Ovary (tissue), 9 donors: ENCODE measurements around the gene EIF6. TPM values are rescaled to one million over a fixed set of nuclear protein-coding genes. Genes with fewer than 3 reads are reported as not detected.
"Not testable (repeated sequence)": the region's sequence is repeated elsewhere in the genome, so short reads cannot be mapped to it uniquely, and the experiment has no call there.

Experiments used
- DNase-seq, 5 donors: peaks; one replicate each; pipeline ENCODE4 v3.0.0-alpha.2; 2019 to 2020
- H3K27ac ChIP-seq, 2 donors: fragments of 200-600 bp; one replicate each; pipeline versions ENCODE4 v1.5.1 to v1.8.0; 2019 to 2022
- H3K27me3 ChIP-seq: fragments of 200-600 bp; one replicate; pipeline ENCODE4 v1.8.0; 2022
- H3K36me3 ChIP-seq: fragments of 200-600 bp; sonication (generic); one replicate; pipeline ENCODE4 v1.5.1; 2019
- H3K4me1 ChIP-seq: one replicate; pipeline ENCODE4 v1.8.1; 2013; ENCODE audit warnings: mild to moderate bottlenecking, moderate library complexity; ENCODE audit not compliant: insufficient read depth
- H3K4me3 ChIP-seq: fragments of 200-600 bp; sonication (generic); one replicate; pipeline ENCODE4 v1.5.1; 2017
- H3K9me3 ChIP-seq, 2 donors: fragments of 200-600 bp in 1 of 2; sonication (generic) in 1 of 2; one replicate each; pipeline versions ENCODE4 v1.5.1 to v1.8.1; 2013 to 2019; ENCODE audit warnings: mild to moderate bottlenecking in 1 of 2, moderate library complexity in 1 of 2
- CTCF ChIP-seq, 3 donors: fragments of 450-650 bp in 2 of 3; fragments of 200-600 bp in 1 of 3; IDR thresholded peaks; one replicate each; pipeline versions ENCODE4 v1.5.1 to v1.8.0; 2016 to 2022; ENCODE audit warnings: antibody characterized with exemption in 3 of 3, mild to moderate bottlenecking in 1 of 3
- EP300 ChIP-seq: sonication (generic); formaldehyde crosslinking; IDR thresholded peaks from one replicate; pipeline ENCODE4 v1.6.1; 2017; ENCODE audit warnings: antibody characterized with exemption
- POLR2A ChIP-seq: fragments of 450-650 bp; IDR thresholded peaks from one replicate; pipeline ENCODE4 v1.6.1; 2017; ENCODE audit warnings: antibody characterized with exemption, mild to moderate bottlenecking, moderate library complexity
- WGBS, 3 donors: extraction: QIAGEN DNeasy Blood & Tissue Kit in 1 of 3; methylation state at CpG; one replicate each; pipeline versions ENCODE4 v1.1.5 to v1.1.7; 2013 to 2017; 5-methylcytosine and 5-hydroxymethylcytosine counted together
- intact Hi-C, 4 donors: fragments of 100-400 bp; cut with DNase I; formaldehyde crosslinking; loops; one replicate each; pipeline versions ENCODE4 v1.11.0 to v1.15.1; 2022 to 2023
- polyA plus RNA-seq, 2 donors: library from polyadenylated mRNA; stranded (reverse); fragments of 200-250 nt in 1 of 2; fragments of 350-450 nt in 1 of 2; fragmentation: Illumina TruSeq in 1 of 2; extraction: RNeasy Lipid Tissue Mini Kit (QIAGEN cat#74804) in 1 of 2; gene quantifications; one replicate each; pipeline ENCODE4 v1.2.3, GENCODE V29; 2013 to 2014
- total RNA-seq, 7 donors: library from RNA; depleted of rRNA in 2 of 7; stranded (reverse); fragments of >200 nt in 2 of 7; fragmentation: NEBNext Ultra II Directional in 3 of 7; extraction: Animal tissue kit (Norgen Biotek cat#: 25700) in 3 of 7; gene quantifications; one replicate each; pipeline versions ENCODE4 v1.1.0 to v1.2.4, GENCODE V29; 2016 to 2023
- donor health status: DM: no; HTN: no; CAD: no; lungs with moderate emphysema.
- donor health status: DM: no; HTN: no; CAD: no.
- donor health status: Bipolar disorder and iron deficiency.
- donor health status: DM: yes; HTN: yes; CAD: no.
- donor health status: DM: no; HTN: no; CAD: no.
- donor health status: DM: yes; HTN: yes; CAD: no.

Gene EIF6
- total and polyA plus RNA-seq, 9 donors: 36.6 to 93.1 (median 69.8) TPM

DNA sequence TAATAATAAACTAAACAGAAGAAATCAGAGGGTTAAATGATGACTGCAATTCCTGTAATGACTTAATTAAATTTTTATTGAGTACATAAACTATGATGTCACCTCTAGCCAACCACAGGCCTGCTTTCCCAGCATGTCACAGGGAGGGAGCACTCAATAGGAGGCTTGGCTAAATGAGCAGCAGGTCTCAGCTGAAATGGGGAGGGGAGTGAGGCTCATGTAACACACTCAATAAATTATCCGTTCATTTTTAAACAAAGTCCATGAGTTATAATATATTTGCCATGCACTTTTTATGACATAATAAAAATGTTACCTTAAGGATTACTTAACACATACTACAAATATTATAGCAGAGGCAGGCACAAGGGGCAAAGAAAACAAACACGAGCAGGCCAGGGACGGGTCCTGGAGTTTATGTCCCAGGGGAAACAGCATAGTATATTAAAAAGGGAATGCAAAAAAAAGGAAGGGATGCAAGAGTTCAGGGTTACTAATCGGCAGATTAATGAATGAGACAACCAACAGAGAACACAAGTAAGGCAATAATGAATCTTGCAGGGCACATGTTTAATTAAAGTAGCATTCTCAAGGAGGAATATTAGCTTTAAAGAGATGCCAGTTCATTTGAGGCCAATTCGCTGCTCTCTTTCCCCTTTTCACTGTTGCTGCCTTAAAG, 34.8 kb upstream of the EIF6 start:
- DNase-seq: no peak
- Histone ChIP-seq H3K27ac (no peak overlapping the region), H3K36me3 (no peaks in the 10 kb centered on the region), H3K4me3 (no peak overlapping the region), H3K9me3 (no peaks in the 10 kb centered on the region), H3K4me1 (no peaks in the 10 kb centered on the region), H3K27me3 (no peaks in the 10 kb centered on the region)
- 48 to 58% (median 53%) methylated on average over 5 of the region's 5 CpGs for WGBS, 3 donors
- TF ChIP-seq POLR2A: no peak
- TF ChIP-seq EP300: no peak
- no peak for TF ChIP-seq CTCF (IDR thresholded peaks at IDR 0.05)
- intact Hi-C loops: no loop called here

- Histone ChIP-seq H3K27me3 (no peaks in the 10 kb centered on the region), H3K4me3 (no peak overlapping the region), H3K36me3 (no peaks in the 10 kb centered on the region), H3K27ac (no peak overlapping the region), H3K9me3 (no peaks in the 10 kb centered on the region), H3K4me1 (no peaks in the 10 kb centered on the region)
- DNase-seq: no peak
- no peak for TF ChIP-seq CTCF (IDR thresholded peaks at IDR 0.05)
- intact Hi-C loops: no loop called here
- WGBS, 3 donors: 71 to 78% (median 74%) methylated on average over 6 of the region's 6 CpGs
Observed at GRCh38 chr20:35318502-35319157, 34.1 kb upstream of the EIF6 start.

DNA sequence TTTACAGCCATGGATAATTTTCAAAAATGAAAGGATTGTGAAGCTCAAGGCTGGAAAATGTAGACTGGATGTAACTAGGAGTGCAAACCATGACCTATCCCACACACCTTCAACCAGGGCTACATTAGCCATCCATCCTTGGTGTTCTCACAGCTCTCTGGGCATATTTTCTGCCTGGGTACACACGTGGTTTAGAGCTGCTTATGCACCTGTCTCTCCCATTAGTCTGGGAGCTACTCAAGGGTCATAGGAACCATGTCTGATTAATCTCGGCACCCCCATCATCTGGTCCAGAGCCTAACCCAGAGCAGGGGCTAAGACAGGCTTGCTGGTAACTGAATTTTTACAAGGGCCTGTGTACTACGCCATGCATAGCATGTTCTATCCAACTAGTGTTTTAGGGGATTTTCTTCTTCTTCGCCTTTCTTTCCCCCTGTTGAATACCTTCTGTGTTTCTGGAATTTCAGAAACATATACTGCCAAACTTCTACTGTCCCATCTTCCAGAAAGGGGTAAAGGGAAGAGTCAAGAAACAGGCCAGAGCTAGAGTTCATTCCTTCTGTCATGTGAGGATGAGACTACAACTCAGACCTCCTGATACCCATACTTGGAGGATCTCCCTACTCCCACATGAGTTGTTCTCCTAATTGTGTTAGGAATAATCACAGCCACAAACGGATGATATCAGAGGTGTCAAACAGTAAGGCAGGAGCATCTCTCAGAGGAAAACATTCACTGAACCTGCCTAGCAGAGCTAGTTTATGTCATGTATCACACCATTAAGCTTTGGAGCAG, 33.0 kb upstream of the EIF6 start:
- DNase-seq: no peak
- 84 to 90% (median 87%) methylated on average over 5 of the region's 5 CpGs for WGBS, 3 donors
- intact Hi-C loops: no loop called here
- Histone ChIP-seq H3K4me1 (no peaks in the 10 kb centered on the region), H3K36me3 (no peaks in the 10 kb centered on the region), H3K27me3 (no peaks in the 10 kb centered on the region), H3K9me3 (no peaks in the 10 kb centered on the region), H3K27ac (no peak overlapping the region), H3K4me3 (no peak overlapping the region)
- no peak for TF ChIP-seq POLR2A
- TF ChIP-seq CTCF (IDR thresholded peaks at IDR 0.05): no peak
- TF ChIP-seq EP300: no peak

GRCh38 chr20:35316086-35316485, 31.5 kb upstream of the EIF6 start:
- WGBS, 3 donors: 76 to 95% (median 87%) methylated on average over 2 of the region's 2 CpGs
- no peaks in the 10 kb centered on the region for H3K27me3 ChIP-seq
- H3K4me1 ChIP-seq: no peaks in the 10 kb centered on the region
- no peak overlapping the region for H3K27ac ChIP-seq
- TF ChIP-seq EP300: no peak
- TF ChIP-seq CTCF (IDR thresholded peaks at IDR 0.05): no peak
- TF ChIP-seq POLR2A: no peak
- intact Hi-C loops: no loop called here
- H3K36me3 ChIP-seq: no peaks in the 10 kb centered on the region
- DNase-seq: no peak
- no peaks in the 10 kb centered on the region for H3K9me3 ChIP-seq
- no peak overlapping the region for H3K4me3 ChIP-seq

DNA sequence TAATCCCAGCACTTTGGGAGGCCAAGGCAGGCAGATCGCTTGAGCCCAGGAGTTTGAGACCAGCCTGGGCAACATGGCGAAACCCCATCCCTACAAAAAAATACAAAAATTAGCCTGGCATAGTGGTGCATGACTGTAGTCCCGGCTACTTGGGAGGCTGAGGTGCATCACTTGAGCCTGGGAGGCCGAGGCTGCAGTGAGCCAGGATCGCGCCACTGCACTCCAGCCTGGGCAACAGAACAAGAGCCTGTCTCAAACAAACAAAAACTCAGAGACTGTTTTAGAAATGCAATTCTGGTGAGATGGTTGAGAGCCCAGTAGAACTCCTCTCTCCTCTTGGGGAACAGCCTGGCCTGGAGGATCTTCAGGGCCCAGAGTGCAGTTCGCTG, 31.1 kb upstream of the EIF6 start:
- H3K4me3 ChIP-seq, DNase-seq, H3K36me3 ChIP-seq, intact Hi-C loops, H3K27ac ChIP-seq, H3K27me3 ChIP-seq, H3K9me3 ChIP-seq, H3K4me1 ChIP-seq: not testable (repeated sequence)
- 86 to 95% (median 94%) methylated on average over 7 of the region's 7 CpGs for WGBS, 3 donors
